Measurements from ENCODE around the gene SIRT4. TPM values are rescaled to one million over a fixed set of nuclear protein-coding genes. Genes with fewer than 3 reads are reported as not detected.
"Not testable (repeated sequence)": the region's sequence is repeated elsewhere in the genome, so short reads cannot be mapped to it uniquely, and the experiment has no call there.

SIRT4 gene, protein sequence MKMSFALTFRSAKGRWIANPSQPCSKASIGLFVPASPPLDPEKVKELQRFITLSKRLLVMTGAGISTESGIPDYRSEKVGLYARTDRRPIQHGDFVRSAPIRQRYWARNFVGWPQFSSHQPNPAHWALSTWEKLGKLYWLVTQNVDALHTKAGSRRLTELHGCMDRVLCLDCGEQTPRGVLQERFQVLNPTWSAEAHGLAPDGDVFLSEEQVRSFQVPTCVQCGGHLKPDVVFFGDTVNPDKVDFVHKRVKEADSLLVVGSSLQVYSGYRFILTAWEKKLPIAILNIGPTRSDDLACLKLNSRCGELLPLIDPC
- polyA plus RNA-seq: 1 to 10 TPM in 2 of 3 donors, not detected in 1; 1.5 to 1.9 TPM

DNA sequence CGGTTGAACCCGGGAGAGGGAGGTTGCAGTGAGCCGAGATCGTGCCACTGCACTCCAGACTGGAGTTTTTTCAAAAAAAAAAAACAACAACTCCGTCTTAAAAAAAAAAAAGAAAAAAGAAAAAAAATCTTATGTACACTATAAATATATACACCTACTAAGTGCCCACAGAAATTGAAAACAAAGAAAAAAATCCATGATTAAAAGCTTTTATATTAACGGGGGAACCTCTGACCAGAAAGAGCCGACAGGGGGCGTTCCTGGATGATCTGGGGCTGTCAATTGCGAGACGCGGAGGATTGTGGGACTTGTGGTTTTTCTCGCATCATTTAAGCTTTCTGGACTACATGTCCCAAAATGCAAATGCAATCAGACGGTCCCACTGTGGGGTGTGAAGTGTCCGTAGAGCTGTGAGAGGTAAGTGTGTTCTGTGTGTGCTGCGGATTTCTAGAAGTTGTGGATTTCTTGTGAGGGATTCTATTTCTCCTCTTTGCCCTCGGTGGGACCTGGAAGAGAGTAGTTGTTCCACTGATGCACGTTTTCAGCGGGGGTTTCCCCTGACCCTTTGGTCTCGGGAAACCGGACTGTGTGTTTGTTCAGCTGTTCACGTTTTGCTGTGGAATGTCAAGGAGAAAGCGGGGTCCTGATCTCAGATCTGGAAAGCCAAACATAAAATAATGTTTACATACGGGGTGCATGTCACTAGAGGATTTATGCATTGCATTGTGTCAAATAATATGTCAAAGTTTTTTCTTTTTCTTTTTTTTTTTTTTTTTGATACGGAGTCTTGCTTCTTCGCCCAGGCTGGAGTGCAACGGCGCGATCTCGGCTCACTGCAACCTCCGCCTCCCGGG, at the start of gene SIRT4:
TSS of gene SIRT4 (plus strand) at position 360 of the 854 bp plus-strand sequence. CDS start 1,241 bp downstream, outside the sequence.
- DNase-seq: peak; percentile 87 to 89 (median 88)
- Mint-ChIP-seq H3K27ac (peak within 1 kb of the TSS; percentile 82 to 93 (median 88)), H3K4me3 (peak within 1 kb of the TSS; percentile 92 to 97 (median 94)), H3K9me3 (no peaks in the 10 kb centered on the region), H3K36me3 (no peaks in the 10 kb centered on the region), H3K4me1 (peaks cover 7 to 13% of the 10 kb centered on the region in 2 donors), H3K27me3 (ENCODE audit: low read depth in 3 of 3) (peaks cover 1 to 4% (median 3%) of the 10 kb centered on the region in 3 donors)

DNA sequence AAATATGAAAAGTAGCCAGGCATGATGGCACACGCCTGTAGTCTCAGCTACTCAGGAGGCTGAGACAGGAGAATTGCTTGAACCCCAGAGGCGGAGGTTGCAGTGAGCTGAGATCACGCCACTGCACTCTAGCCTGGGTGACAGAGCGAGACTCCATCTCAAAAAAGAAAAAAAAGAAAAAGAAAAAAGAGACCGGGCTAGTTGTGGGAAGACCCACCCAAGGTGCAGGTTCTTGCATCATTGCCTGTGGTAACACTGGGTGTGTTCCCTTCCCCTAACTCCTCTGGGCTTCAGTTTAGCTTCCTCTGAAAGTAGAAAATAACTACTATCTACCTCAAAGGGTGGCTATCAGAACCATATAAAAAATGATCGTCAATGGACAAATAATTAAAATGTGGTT, 48.8 kb upstream of the SIRT4 start:
- peaks cover 26 to 38% (median 34%) of the 10 kb centered on the region in 3 donors for H3K27me3 Mint-ChIP-seq (ENCODE audit: low read depth in 3 of 3)
- H3K36me3 Mint-ChIP-seq: peaks cover 6 to 31% (median 9%) of the 10 kb centered on the region in 3 donors
- H3K27ac Mint-ChIP-seq: peak overlapping the region; percentile 91 to 99 (median 97)
- H3K4me1 Mint-ChIP-seq: peaks cover 91 to 93% of the 10 kb centered on the region in 2 donors
- DNase-seq: peak; percentile 80 to 82 (median 81)
- peak overlapping the region; percentile 81 to 89 (median 84) for H3K4me3 Mint-ChIP-seq
- H3K9me3 Mint-ChIP-seq: not testable (repeated sequence)

DNA sequence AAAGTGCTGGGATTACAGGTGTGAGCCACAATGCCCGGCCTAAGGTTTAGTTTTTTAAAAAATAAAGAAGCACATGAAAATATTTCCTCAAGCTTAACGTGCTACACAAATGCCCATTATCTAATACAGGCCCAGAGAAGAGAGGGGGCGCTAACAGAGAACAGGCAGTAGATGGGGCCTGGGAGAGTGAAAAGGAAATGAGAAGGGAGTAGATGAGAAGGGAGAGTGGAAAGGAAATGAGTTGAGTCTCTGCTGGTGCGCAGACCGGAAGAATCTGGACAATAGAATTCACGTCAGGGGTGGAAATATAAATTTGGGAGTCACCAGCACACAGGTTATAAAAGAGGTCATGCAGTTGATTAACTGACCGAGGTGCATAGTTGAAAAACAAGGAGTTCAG, 47.3 kb upstream of the SIRT4 start:
- peaks cover 26 to 35% (median 31%) of the 10 kb centered on the region in 3 donors for H3K27me3 Mint-ChIP-seq (ENCODE audit: low read depth in 3 of 3)
- H3K9me3 Mint-ChIP-seq: no peaks in the 10 kb centered on the region
- H3K4me1 Mint-ChIP-seq: peaks cover 93% of the 10 kb centered on the region in 2 donors
- peaks cover 6 to 35% (median 11%) of the 10 kb centered on the region in 3 donors for H3K36me3 Mint-ChIP-seq
- no peak for DNase-seq
- H3K27ac Mint-ChIP-seq: peak overlapping the region; percentile 91 to 99 (median 97)
- peak overlapping the region; percentile 61 to 89 (median 84) for H3K4me3 Mint-ChIP-seq

DNA sequence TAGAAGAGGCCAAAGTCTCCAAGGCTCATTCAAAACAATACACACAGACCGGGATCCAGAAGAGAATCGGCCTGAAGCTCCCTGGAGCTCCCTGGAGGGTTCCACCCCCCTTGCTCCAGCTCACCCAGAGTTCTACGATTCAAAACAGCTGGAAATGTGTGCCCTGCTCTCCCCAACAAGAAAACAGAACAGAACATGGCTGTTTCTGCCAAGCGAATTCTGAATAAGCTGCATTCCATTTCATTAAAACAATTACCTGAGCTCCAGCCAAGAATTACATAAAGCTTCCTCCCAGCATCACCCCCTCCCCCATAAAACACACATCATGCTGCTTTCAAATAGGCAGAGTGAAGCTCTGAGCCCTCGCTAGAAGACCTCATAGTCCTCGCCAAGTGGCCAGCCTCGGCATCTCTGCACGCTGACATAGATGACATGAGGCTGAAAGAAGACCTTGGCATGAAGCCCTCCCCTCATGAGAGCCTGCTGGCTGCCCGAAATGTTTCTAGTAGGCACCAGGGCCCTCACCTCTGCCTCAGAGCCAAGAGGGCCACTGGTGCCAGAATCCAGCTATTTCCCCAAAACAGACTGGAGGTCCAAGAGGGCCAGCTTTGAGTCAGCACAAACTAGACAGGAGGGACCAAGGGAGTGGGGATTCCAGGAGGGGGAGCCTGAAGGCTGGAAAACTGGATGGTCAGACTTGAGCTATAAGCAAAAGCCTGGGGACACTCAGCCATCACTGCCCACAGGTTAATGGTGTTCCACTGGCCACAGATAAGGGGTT, 44.9 kb upstream of the SIRT4 start:
- H3K4me1 Mint-ChIP-seq: peaks cover 94 to 98% of the 10 kb centered on the region in 2 donors
- peaks cover 6 to 35% (median 16%) of the 10 kb centered on the region in 3 donors for H3K36me3 Mint-ChIP-seq
- no peaks in the 10 kb centered on the region for H3K9me3 Mint-ChIP-seq
- H3K27me3 Mint-ChIP-seq (ENCODE audit: low read depth in 3 of 3): peaks cover 15 to 22% (median 20%) of the 10 kb centered on the region in 3 donors
- H3K27ac Mint-ChIP-seq: peak overlapping the region; percentile 88 to 99 (median 92)
- H3K4me3 Mint-ChIP-seq: peak overlapping the region; percentile 69 to 80 (median 77)
- DNase-seq: no peak

DNA sequence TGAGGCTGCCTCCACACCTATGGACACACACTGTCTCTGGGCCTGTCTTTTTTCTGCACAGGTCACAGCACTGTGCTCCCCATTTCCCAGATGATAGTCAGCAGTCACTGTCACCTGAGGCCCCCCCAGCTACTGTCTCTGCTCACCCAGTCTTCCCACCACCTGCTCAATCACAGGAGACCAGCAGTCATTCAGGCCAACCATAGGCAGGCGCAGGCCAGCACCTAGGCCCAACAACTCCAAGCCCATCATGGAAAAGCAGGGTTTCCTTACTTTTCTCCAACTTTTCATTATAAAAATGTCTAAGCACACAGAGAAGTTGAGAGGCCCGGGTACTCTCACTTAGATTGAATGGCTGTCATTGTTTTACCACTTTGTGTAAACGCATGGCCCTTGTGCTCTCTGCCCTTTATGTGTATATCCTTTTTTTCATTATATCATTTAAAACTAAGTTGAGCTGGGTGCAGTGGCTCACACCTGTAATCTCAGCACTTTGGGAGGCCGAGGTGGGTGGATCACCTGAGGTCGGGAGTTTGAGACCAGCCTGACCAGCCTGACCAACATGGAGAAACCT, 43.7 kb upstream of the SIRT4 start:
- Mint-ChIP-seq H3K27me3 (ENCODE audit: low read depth in 3 of 3) (peaks cover 7 to 14% (median 13%) of the 10 kb centered on the region in 3 donors), H3K4me3 (peak overlapping the region; percentile 55 to 80 (median 77)), H3K4me1 (peaks cover 94 to 98% of the 10 kb centered on the region in 2 donors), H3K9me3 (no peaks in the 10 kb centered on the region), H3K27ac (peak overlapping the region; percentile 88 to 99 (median 92)), H3K36me3 (peaks cover 11 to 42% (median 23%) of the 10 kb centered on the region in 3 donors)
- no peak for DNase-seq

DNA sequence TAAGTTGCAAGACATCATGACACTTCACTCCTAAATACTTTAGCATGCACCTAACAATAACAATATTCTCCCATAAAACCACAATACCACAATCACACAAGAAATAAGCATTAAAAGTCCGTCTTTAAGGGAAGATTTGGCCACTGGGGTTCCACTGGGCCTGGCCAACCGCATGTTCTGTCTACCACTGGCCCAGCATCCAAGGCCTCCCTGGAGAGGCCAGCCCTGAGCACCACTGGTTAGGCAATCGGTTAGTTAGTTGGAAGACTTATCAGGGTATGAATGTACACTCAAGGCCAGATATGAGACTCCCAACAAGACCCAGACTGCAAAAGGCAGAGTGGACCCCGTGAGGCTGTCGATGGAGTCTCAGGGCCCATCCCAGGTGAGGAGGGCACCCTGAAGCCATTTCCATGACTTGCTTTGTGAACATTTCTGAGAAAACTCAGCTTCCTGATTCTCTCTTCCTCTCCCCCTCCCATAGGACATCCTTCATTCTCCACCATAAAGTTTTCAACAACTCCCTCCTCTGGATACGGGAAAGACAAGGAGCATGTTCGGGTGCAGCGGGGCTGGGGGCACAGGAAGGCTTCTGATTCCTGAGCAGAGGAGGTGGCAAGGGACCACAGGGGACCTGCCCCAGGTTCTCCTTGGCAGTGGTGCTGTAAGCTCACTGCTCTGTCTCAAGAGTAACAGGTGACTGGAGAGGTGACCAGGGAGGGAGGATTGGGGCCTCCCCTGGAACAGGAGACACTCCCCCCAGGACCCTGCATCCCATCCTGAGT, 42.5 kb upstream of the SIRT4 start:
- H3K27ac Mint-ChIP-seq: peak overlapping the region; percentile 91 to 99 (median 96)
- H3K4me1 Mint-ChIP-seq: peaks cover 94 to 97% of the 10 kb centered on the region in 2 donors
- peak overlapping the region; percentile 58 to 96 (median 93) for H3K4me3 Mint-ChIP-seq
- no peaks in the 10 kb centered on the region for H3K9me3 Mint-ChIP-seq
- H3K27me3 Mint-ChIP-seq (ENCODE audit: low read depth in 3 of 3): peaks cover 5 to 13% (median 6%) of the 10 kb centered on the region in 3 donors
- peaks cover 11 to 39% (median 24%) of the 10 kb centered on the region in 3 donors for H3K36me3 Mint-ChIP-seq
- no peak for DNase-seq

DNA sequence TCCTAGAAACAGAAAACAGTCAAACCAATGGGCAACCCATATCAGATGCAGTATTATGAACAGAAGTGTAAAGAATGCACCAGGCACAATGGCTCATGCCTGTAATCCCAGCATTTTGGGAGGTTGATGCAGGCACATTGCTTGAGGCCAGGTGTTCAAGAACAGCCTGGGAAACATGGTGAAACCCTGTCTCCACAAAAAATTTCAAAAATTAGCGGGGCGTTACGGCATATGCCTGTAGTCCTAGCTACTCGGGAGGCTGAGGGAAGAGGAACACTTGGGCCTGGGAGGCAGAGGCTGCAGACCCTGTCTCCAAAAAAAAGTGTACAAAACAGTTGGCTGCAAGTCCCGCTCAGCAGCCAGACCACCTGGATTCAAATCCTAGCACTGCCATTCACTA, 41.5 kb upstream of the SIRT4 start:
- DNase-seq: no peak
- H3K4me3 Mint-ChIP-seq: peak overlapping the region; percentile 80 to 96 (median 93)
- H3K9me3 Mint-ChIP-seq: no peaks in the 10 kb centered on the region
- peaks cover 2 to 16% (median 6%) of the 10 kb centered on the region in 3 donors for H3K27me3 Mint-ChIP-seq (ENCODE audit: low read depth in 3 of 3)
- H3K4me1 Mint-ChIP-seq: peaks cover 89 to 90% of the 10 kb centered on the region in 2 donors
- H3K27ac Mint-ChIP-seq: peak overlapping the region; percentile 91 to 99 (median 96)
- peaks cover 5 to 33% (median 17%) of the 10 kb centered on the region in 3 donors for H3K36me3 Mint-ChIP-seq

DNA sequence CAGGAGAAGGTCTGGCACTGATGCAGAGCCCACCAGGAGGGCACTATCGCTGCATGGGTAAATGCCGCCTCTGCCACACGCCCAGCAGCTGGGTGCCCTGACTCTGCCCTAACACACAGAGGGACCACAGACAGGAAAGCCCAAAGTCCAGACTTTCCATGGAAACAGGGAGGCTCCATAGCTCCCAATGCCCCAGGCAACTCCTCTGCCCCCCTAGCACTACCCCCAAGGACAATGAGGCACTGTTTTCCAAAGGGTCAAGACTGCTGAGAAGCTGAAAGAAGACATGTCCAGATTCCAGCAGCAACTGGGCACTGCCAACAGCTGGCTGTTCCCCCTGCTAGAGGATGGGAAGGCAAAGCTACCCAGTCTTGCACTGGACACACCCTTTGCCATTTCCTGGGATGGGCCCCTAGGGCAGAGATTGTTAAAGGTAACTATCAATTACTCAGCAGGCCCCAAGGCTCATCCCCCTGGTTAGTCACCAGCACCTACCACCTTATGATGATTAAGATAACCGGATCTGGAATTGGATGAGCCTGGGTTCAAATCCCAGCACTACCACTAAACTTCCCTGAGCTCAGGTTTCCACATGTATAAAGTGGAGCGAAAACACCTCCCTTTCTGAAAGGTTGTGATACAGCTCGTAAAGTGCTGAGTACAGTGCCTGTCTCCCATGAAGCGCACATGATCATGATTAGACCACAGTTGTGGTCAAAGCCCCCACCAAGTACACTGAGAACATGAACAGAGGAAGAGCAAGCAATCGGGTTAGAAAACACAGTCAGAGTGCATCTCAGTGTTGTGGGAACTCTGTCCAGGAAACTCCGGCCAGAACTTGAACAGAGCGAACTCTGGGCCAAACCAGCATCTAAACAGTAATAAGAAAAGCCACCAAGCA, 39.9 kb upstream of the SIRT4 start:
- Mint-ChIP-seq H3K9me3 (no peaks in the 10 kb centered on the region), H3K27ac (peak overlapping the region; percentile 91 to 99 (median 96))

DNA sequence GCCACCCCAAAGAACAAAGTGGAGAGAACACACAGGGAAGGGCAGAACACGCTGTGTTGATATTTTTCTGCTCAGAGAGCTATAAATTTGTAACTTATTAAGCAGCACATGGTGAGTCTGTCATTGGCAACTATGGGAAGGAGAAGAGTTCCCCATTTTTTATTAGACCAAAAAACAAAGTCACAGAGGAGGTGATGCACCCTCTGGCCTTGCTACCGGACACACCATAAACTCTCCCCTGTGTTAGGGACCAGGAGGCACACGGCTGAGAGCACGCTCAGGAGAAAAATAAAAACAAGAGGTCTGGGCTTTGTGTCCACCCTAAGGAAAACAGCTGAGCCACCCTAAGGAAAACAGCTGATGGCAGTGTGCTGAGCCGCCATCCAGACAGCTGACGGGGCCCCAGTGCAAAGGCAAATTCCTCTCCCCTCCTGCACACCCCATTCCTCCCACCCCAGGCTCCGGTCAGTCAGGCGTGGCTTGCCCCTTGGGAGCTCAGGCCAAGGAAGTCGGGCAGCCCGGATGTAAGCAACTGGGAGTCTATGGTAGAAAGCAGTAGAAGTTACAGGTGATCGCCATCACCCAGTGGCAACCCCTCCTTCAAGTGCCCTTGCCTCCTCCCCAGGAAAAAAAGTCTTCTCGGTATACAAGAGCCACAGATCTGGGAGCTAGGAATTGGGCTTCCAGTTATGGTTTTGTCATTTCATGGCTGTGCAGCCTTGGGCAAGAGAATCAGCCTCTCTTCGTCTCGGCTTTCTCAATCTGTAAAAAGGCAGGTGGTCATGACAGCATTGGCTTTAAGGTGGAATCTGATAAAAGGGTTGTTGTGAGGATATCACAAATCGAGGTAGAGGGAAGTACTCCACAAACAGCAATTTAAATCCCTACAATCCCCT, 39.0 kb upstream of the SIRT4 start:
- DNase-seq: no peak
- H3K4me1 Mint-ChIP-seq: peaks cover 64 to 66% of the 10 kb centered on the region in 2 donors
- H3K27ac Mint-ChIP-seq: peak overlapping the region; percentile 91 to 99 (median 96)
- peak overlapping the region; percentile 88 to 97 (median 93) for H3K4me3 Mint-ChIP-seq
- H3K27me3 Mint-ChIP-seq (ENCODE audit: low read depth in 3 of 3): peaks cover 0 to 22% (median 9%) of the 10 kb centered on the region in 3 donors
- peaks cover 5 to 25% (median 17%) of the 10 kb centered on the region in 3 donors for H3K36me3 Mint-ChIP-seq
- no peaks in the 10 kb centered on the region for H3K9me3 Mint-ChIP-seq

More for the DNA sequence above, 39.9 kb upstream of the SIRT4 start:
- DNase-seq: peak; percentile 59 to 68 (median 65)
- Mint-ChIP-seq H3K27me3 (ENCODE audit: low read depth in 3 of 3) (peaks cover under 1 to 20% (median 9%) of the 10 kb centered on the region in 3 donors), H3K4me3 (peak overlapping the region; percentile 88 to 97 (median 93)), H3K36me3 (peaks cover 5 to 26% (median 17%) of the 10 kb centered on the region in 3 donors), H3K4me1 (peaks cover 73 to 75% of the 10 kb centered on the region in 2 donors)

DNA sequence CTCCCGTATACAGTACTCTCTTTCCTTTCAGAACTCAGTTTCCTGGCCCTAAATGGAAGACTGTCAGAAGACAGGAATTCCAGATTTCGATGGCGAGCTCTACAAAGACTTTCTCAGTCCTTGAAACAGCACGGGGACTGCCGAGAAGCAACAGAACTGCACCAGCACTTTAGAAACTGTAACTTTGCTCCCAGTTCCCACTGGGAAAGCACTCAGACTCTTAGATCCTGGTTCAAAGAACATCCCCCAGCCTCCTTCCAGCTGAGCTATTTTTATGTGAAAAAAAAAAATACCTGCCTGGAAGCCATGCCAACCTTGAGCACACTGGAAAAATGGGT, 38.4 kb upstream of the SIRT4 start:
- peak overlapping the region; percentile 88 to 97 (median 93) for H3K4me3 Mint-ChIP-seq
- no peak for DNase-seq
- peaks cover 58 to 60% of the 10 kb centered on the region in 2 donors for H3K4me1 Mint-ChIP-seq
- H3K36me3 Mint-ChIP-seq: peaks cover 5 to 19% (median 17%) of the 10 kb centered on the region in 3 donors
- no peaks in the 10 kb centered on the region for H3K9me3 Mint-ChIP-seq
- peak overlapping the region; percentile 91 to 99 (median 96) for H3K27ac Mint-ChIP-seq
- peaks cover 0 to 22% (median 7%) of the 10 kb centered on the region in 3 donors for H3K27me3 Mint-ChIP-seq (ENCODE audit: low read depth in 3 of 3)

All from immature natural killer cell (primary cell).